Measurements from ENCODE around the gene C16orf54. TPM values are rescaled to one million over a fixed set of nuclear protein-coding genes. Genes with fewer than 3 reads are reported as not detected.
A peak's percentile ranks its signal among the peaks of the same experiment; 100 is the strongest.

The C16orf54 gene
- total and polyA plus RNA-seq, 9 of the 15 experiments (the other 6 are each of a cell fraction or from before 2014, with no cell fraction given): 0.09 TPM; not detected in 8

GRCh38 chr16:29699324-29700219 is 46.2 kb downstream of the C16orf54 start (continued):
- TF ChIP-seq POLR2H (tag; IDR thresholded peaks at IDR 0.05; ENCODE audit: low read depth) (no peak), MYNN (IDR thresholded peaks at IDR 0.05) (peak; percentile 74; the same call in 1 of the 2 replicates), MYNN (CRISPR knock-in tag; IDR thresholded peaks at IDR 0.05) (no peak), MAZ (CRISPR knock-in tag; conservative IDR thresholded peaks at IDR 0.05 in 1 of 2, IDR thresholded peaks at IDR 0.05 in 1 of 2) (no peak), CEBPB (tag; IDR thresholded peaks at IDR 0.05) (no peak), ZNF212 (CRISPR knock-in tag; IDR thresholded peaks at IDR 0.05) (no peak), NBN (IDR thresholded peaks at IDR 0.05; ENCODE audit: low read depth) (no peak), ZNF431 (CRISPR knock-in tag; IDR thresholded peaks at IDR 0.05) (no peak), SETDB1 (IDR thresholded peaks at IDR 0.05; ENCODE audit: low read length) (no peak), MBD2 (IDR thresholded peaks at IDR 0.05; ENCODE audit: borderline replicate concordance, low read depth) (no peak), ZNF239 (CRISPR knock-in tag; IDR thresholded peaks at IDR 0.05) (no peak), ZNF24 (IDR thresholded peaks at IDR 0.05) (no peak), FUS (optimal IDR thresholded peaks at IDR 0.05; ENCODE audit: low read depth, low read length) (no peak), CHCHD3 (CRISPR knock-in tag; IDR thresholded peaks at IDR 0.05) (no peak), ZNF780A (CRISPR knock-in tag; IDR thresholded peaks at IDR 0.05) (no peak), NONO (IDR thresholded peaks at IDR 0.05; ENCODE audit: low read depth in 2 of 2, low read length in 1 of 2) (no peak), KAT2B (IDR thresholded peaks at IDR 0.05; ENCODE audit: low read depth, low read length) (no peak), SPI1 (IDR thresholded peaks at IDR 0.05; ENCODE audit: borderline replicate concordance, low read depth, low read length) (peak; percentile 79; the same call in 1 of the 2 replicates), SIN3A (IDR thresholded peaks at IDR 0.05; ENCODE audit: borderline replicate concordance in 2 of 2, control insufficient read depth in 1 of 2, low read depth in 2 of 2, low read length in 2 of 2) (no peak), XRCC4 (IDR thresholded peaks at IDR 0.05; ENCODE audit: extremely low read depth, insufficient read depth, insufficient read length) (no peak), SMAD4 (CRISPR knock-in tag; conservative IDR thresholded peaks at IDR 0.05) (no peak), PTTG1 (tag; IDR thresholded peaks at IDR 0.05; ENCODE audit: low read depth) (no peak), HSF4 (CRISPR knock-in tag; IDR thresholded peaks at IDR 0.05; ENCODE audit: borderline replicate concordance) (no peak), TSHZ1 (CRISPR knock-in tag; IDR thresholded peaks at IDR 0.05) (no peak), HNRNPUL1 (IDR thresholded peaks at IDR 0.05; ENCODE audit: low read length) (no peak), TAF7 (tag; IDR thresholded peaks at IDR 0.05) (no peak), PKNOX1 (IDR thresholded peaks at IDR 0.05) (no peak)
